GM12891 (cell line): Measurements from ENCODE around the gene UBE2D1. TPM values are rescaled to one million over a fixed set of nuclear protein-coding genes. Genes with fewer than 3 reads are reported as not detected.

Source experiments
- DNase-seq: peaks from one replicate; pipeline ENCODE4 v3.0.0; 2011; ENCODE audit warnings: low spot score; ENCODE audit not compliant: insufficient read length
- FAIRE-seq: peaks from 2 replicates; lab custom pipeline; 2011; peaks lifted over from hg19 to GRCh38; lab: Jason Lieb, UNC
- PAX5 ChIP-seq: IDR thresholded peaks from 2 replicates; pipeline ENCODE4 v1.6.1; 2011; ENCODE audit warnings: low read length, moderate library complexity, mild to moderate bottlenecking; ENCODE audit not compliant: insufficient read depth, severe bottlenecking
- POLR2A ChIP-seq: IDR thresholded peaks from 2 replicates; pipeline ENCODE4 v1.6.1; 2011; ENCODE audit warnings: low read depth, low read length, control low read depth
- POLR2AphosphoS5 ChIP-seq: IDR thresholded peaks from 2 replicates; pipeline ENCODE4 v1.6.1; 2011; ENCODE audit warnings: low read depth, low read length, control low read depth
- POU2F2 ChIP-seq: IDR thresholded peaks from 2 replicates; pipeline ENCODE4 v1.6.1; 2011; ENCODE audit warnings: low read depth, mild to moderate bottlenecking, control low read depth, low read length, moderate library complexity
- SPI1 ChIP-seq: IDR thresholded peaks from 2 replicates; pipeline ENCODE4 v1.6.1; 2011; ENCODE audit warnings: low read depth, low read length, control low read depth
- TAF1 ChIP-seq: IDR thresholded peaks from 2 replicates; pipeline ENCODE4 v1.6.1; 2011; ENCODE audit warnings: low read depth, low read length, control low read depth
- polyA plus RNA-seq: library from polyadenylated mRNA; unstranded; fragments of >200 nt; gene quantifications from one replicate; pipeline ENCODE4 v1.2.1, GENCODE V29; 2012; ENCODE audit warnings: low read depth, missing spikeins, inconsistent platforms; ENCODE audit not compliant: missing spikeins

The UBE2D1 gene
- 5.4 TPM for polyA plus RNA-seq

DNA sequence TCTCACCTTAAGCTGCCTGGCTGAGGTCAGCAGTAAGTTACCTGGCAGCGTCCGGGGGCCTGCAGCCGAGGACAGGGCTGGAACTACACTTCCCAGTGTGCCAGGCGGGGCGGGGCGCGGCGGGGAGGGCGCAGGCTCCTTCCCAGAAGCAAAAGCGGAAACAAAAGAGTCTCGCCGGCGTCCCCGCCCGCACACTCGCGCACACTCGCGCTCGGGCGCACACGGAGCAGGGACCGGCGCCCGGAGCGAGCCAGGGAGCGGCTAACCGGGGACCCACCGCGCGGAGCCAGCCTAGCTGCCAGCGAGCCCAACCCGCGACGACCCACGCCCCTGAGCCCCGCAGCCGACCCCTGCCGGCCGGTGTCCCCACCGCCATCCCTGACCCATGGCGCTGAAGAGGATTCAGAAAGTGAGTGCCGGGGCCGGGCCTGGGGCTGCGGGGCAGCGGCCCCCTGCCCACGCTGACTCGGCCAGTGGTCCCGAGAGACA, at the start of gene UBE2D1:
UBE2D1 (plus strand) TSS at position 190 of the 489 bp plus-strand sequence; CDS start at position 386, 196 bp downstream.
- DNase-seq, result peak; percentile 75
- peak; percentile 90 for FAIRE-seq
- peak; percentile 81 for TF ChIP-seq POLR2AphosphoS5
- no peak for TF ChIP-seq SPI1
- TF ChIP-seq POLR2A, result peak; percentile 87
- no peak for TF ChIP-seq POU2F2
- TF ChIP-seq TAF1, result peak; percentile 87
- TF ChIP-seq PAX5, result peak; percentile 44

DNA sequence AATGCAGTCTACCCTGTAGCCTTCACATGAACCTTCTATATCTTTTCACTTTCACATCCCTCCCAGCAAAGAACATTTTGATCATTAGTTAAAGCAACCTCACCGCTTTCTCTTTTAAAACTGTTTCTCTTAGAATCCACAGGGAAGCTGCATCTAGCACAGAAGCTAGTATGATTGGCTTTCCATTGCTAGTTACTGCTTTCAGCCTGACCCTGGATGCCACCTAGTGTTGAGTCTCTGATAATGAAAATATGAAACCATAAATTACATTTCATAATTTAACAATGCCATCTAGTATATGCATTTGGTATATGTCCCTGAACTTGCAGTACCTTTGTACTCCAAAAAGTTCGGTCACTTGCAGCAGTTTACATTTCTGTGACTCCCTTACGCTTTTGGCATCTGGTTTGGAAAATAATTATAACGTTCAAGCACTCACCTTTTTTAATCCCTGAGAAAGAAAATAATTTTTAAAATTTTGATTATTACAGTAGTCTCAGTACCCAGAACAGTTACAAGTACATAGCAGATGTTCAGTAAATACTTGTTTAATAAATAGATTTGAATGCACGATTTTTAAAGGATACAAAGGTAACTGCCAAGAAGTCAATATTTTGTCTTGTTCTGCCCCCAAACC, 43.1 kb upstream of the UBE2D1 start:
- TF ChIP-seq POLR2A (no peak), PAX5 (no peak), TAF1 (no peak), SPI1 (no peak), POU2F2 (no peak), POLR2AphosphoS5 (no peak)
- FAIRE-seq, result peak; percentile 28
- DNase-seq, result no peak

DNA sequence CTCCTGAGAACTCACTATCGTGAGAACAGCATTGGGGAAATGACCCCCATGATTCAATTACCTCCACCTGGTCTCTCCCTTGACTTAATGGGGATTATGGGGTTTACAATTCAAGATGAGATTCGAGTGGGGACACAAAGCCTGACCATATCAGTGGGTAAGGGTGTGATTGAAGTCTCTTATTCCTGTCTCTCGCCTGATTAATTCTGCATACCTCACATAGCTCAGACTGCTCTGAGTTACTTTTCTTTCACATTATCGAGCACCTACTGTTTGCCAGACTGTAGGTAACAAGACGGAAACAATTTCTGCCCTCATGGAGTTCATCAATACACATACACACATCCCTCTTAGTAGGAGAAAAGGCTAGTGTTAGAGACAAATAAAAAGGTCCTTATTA, 40.8 kb upstream of the UBE2D1 start:
- no peak for DNase-seq
- TF ChIP-seq POLR2AphosphoS5, result no peak
- TF ChIP-seq SPI1, result no peak
- TF ChIP-seq TAF1, result no peak
- TF ChIP-seq PAX5, result no peak
- no peak for TF ChIP-seq POLR2A
- no peak for TF ChIP-seq POU2F2
- FAIRE-seq, result no peak

DNA sequence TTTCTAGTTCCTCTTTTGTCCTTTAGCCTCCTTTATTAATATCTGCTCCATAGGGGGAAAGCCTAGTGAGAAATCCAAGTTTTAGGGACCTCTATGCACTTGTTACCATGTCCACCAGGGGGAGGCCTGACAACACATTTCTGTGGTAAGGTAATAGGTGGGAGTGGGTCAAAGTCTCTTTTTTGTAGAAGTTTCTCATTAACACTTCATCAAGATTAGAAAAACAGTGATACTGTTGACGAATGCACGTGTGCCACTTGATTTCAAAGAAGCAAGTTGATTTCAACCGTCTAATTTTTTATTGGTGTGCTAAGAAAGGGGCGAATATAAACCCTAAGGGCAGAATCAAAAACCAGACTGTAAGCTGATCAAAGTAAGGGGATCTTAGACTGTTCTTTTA, 35.2 kb upstream of the UBE2D1 start:
- peak; percentile 70 for FAIRE-seq

DNA sequence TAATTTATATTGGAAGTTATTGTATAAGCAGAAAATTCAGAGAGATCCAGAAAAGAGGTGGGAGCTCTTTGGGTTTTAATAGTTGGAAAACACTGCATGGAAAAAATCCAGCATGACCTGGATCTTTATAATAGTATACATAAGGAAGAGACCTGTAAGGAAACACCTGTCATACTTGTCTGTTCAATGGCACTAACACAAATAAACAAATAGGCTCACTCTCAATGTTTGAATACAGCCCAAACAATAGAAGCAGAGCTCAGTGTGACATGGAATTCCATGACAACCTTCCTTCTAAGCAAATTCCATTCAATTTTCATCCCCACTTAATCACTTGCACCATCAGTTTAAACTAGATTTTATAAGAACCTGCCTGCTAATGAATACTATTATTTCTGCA, 34.1 kb upstream of the UBE2D1 start:
- FAIRE-seq (no peak), DNase-seq (no peak)
- TF ChIP-seq POU2F2, result no peak
- TF ChIP-seq POLR2A, result no peak
- TF ChIP-seq TAF1, result no peak
- TF ChIP-seq PAX5, result no peak
- TF ChIP-seq POLR2AphosphoS5, result no peak
- TF ChIP-seq SPI1, result no peak

More for the DNA sequence above, 35.2 kb upstream of the UBE2D1 start:
- TF ChIP-seq PAX5 (no peak), TAF1 (no peak), POLR2AphosphoS5 (no peak), SPI1 (no peak), POU2F2 (no peak), POLR2A (no peak)
- DNase-seq, result peak; percentile 15

DNA sequence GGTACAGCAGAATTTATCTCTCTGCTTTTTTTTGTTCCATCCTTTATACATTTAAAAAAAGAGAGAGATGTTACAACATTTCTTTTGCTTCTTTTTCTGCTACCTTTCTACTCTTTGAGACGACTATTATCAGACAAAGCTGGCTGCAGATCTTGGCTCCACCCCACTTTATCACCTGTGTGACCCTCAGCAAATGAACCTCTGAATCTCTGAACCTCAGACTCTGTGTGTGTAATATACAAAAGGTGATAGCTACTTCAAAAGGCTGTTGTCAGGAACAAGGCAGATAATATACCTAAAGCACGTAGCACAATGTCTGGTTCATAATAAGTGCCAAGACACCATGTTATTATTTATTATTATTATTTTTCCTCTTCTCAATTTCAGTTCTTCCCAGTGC, 32.6 kb upstream of the UBE2D1 start:
- DNase-seq (no peak), FAIRE-seq (no peak)
- no peak for TF ChIP-seq POLR2AphosphoS5
- TF ChIP-seq TAF1, result no peak
- TF ChIP-seq POU2F2, result no peak
- no peak for TF ChIP-seq SPI1
- TF ChIP-seq POLR2A, result no peak

DNA sequence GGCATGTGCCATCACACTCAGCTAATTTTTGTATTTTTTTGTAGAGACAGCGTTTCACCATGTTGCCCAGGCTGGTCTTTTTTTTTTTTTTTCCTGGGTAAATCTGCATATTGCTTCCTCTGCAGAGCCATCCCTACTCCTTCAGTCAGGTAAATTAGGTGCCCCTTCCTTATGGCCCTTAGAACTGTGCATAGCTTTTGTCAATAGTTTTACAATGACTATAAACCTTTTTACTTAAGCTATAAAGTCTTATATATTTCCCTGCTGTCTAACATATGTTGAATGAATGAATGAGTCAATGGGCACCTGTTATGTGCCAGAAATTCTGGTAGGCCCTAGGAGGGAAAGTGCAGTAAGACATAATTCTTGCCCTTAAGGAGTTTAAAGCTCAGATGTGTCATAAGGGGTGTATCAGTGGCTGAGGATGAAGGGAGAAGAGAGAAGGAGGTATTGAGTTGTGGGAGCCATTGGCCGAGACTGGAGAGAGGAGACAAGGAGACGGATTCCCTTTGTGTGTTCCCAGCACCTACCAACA, 30.6 kb upstream of the UBE2D1 start:
- FAIRE-seq, result no peak
- no peak for DNase-seq
- TF ChIP-seq POU2F2 (no peak), PAX5 (no peak)

DNA sequence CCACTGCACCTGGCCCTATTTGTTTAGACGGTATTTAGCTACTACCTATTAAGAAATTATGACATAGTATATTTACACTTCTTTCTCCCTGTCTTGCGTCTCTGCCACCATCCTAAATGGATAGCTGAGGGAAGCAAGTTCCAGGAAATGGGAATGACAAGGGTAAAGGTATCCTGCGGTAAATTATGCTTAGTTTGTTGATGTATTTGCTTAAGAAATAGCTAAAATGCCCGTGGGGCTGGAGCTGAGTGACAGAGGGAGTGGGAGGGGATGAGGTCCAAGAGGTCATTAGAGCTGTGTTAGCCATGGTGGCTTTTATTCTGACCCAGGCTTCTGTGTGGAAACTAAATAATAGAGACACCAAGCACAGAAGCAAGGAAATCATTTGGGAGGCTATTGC, 29.0 kb upstream of the UBE2D1 start:
- no peak for TF ChIP-seq SPI1
- no peak for TF ChIP-seq POU2F2
- TF ChIP-seq PAX5, result no peak
- TF ChIP-seq TAF1, result no peak
- DNase-seq (no peak), FAIRE-seq (no peak)

DNA sequence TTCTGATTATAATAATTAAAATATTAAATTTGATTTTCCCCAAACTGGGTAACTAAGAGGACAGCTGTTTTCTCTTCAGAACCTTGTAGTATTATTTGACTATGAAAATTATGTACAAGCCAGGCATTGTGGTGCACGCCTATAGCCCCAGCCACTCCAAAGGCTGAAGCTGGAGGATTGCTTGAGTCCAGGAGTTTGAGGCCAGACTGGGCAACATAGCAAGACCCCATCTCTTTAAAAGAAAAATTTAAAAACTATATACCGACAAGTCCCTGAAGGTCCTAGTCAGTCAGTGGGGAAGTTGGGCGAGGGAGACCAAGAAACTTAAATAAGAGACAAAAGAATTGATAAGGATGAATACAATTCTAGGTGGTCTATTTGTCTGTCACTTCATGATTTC, 27.1 kb upstream of the UBE2D1 start:
- no peak for FAIRE-seq
- TF ChIP-seq POLR2A (no peak), POLR2AphosphoS5 (no peak), TAF1 (no peak), PAX5 (no peak), SPI1 (no peak), POU2F2 (no peak)

DNA sequence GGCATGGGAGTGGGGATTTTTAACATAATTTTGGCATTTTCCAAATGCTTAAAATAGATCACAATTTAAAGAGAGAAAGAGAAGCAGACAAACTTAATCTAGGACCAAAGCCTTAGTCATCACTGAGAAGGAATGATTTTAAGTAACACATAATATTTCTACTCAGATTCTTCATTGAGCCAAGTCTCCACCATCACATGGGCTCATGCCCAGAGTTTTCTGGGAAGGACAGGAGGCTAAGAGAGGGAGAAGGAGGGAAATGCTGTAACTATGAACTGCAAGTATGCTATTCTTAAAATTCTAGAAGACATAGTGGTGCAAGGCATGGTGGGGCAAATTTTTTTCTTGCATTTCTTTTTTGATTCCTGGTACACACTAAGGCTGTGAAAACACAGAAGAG, 23.8 kb upstream of the UBE2D1 start:
- no peak for DNase-seq
- no peak for FAIRE-seq
- TF ChIP-seq POLR2AphosphoS5, result no peak
- TF ChIP-seq POLR2A, result no peak
- TF ChIP-seq TAF1, result no peak
- TF ChIP-seq PAX5, result no peak
- TF ChIP-seq POU2F2, result no peak
- TF ChIP-seq SPI1, result no peak

More for the DNA sequence above, 27.1 kb upstream of the UBE2D1 start:
- DNase-seq, result no peak
